8988T (cell line): ENCODE results near the gene ANKRD36B.
"Not testable (repeated sequence)": the region's sequence is repeated elsewhere in the genome, so short reads cannot be mapped to it uniquely, and the experiment has no call there.

ENCODE experiments used
- DNase-seq: peaks from one replicate; pipeline ENCODE4 v3.0.0; 2011

The ANKRD36B gene

GRCh38 chr2:97589598-97590510, at the start of gene ANKRD36B:
Gene ANKRD36B, minus strand, starts transcription at chr2:97589877. Its CDS starts 192 bp downstream, at chr2:97589685.
- DNase-seq: peak; percentile 3

GRCh38 chr2:97626049-97626430, 36.4 kb upstream of the ANKRD36B start:
- DNase-seq: not testable (repeated sequence)

- DNase-seq: not testable (repeated sequence)
These were observed 35.8 kb upstream of the ANKRD36B start for GRCh38 chr2:97625354-97626048.

- DNase-seq: not testable (repeated sequence)
These were observed 33.3 kb upstream of the ANKRD36B start for GRCh38 chr2:97622976-97623375.

GRCh38 chr2:97620492-97620891, 30.8 kb upstream of the ANKRD36B start:
- not testable (repeated sequence) for DNase-seq

GRCh38 chr2:97618939-97619827, 29.5 kb upstream of the ANKRD36B start:
- not testable (repeated sequence) for DNase-seq

- no peak for DNase-seq
These were observed 28.2 kb upstream of the ANKRD36B start for GRCh38 chr2:97617911-97618310.

- DNase-seq: not testable (repeated sequence)
These were observed 26.1 kb upstream of the ANKRD36B start for GRCh38 chr2:97615746-97616145.

- not testable (repeated sequence) for DNase-seq
These were observed 22.2 kb upstream of the ANKRD36B start for GRCh38 chr2:97611895-97612294.

- not testable (repeated sequence) for DNase-seq
These were observed 19.1 kb upstream of the ANKRD36B start for GRCh38 chr2:97608745-97609144.

GRCh38 chr2:97605524-97606339, 16.1 kb upstream of the ANKRD36B start:
- DNase-seq: not testable (repeated sequence)

- DNase-seq: not testable (repeated sequence)
These were observed 15.4 kb upstream of the ANKRD36B start for GRCh38 chr2:97605109-97605508.

GRCh38 chr2:97601537-97601936, 11.9 kb upstream of the ANKRD36B start:
- DNase-seq: not testable (repeated sequence)

GRCh38 chr2:97596180-97596579, 6.5 kb upstream of the ANKRD36B start:
- DNase-seq: not testable (repeated sequence)

GRCh38 chr2:97593520-97593919, 3.8 kb upstream of the ANKRD36B start:
- DNase-seq: not testable (repeated sequence)

GRCh38 chr2:97590515-97591394, 1.1 kb upstream of the ANKRD36B start:
- peak; percentile 4 for DNase-seq

GRCh38 chr2:97589257-97589597, 450 bp downstream of the ANKRD36B start:
- not testable (repeated sequence) for DNase-seq

- DNase-seq: not testable (repeated sequence)
These were observed 24.0 kb downstream of the ANKRD36B start for GRCh38 chr2:97565674-97566073.

GRCh38 chr2:97552406-97552805, 37.3 kb downstream of the ANKRD36B start:
- not testable (repeated sequence) for DNase-seq

GRCh38 chr2:97550498-97550897, 39.2 kb downstream of the ANKRD36B start:
- not testable (repeated sequence) for DNase-seq

- DNase-seq: not testable (repeated sequence)
These were observed 40.6 kb downstream of the ANKRD36B start for GRCh38 chr2:97549058-97549457.
